NCI-H2107 treated with DMSO at 0.1 percent for 48 hours (cell line): ENCODE measurements around the gene ANKRD12.
"Not testable (repeated sequence)": the region's sequence is repeated elsewhere in the genome, so short reads cannot be mapped to it uniquely, and the experiment has no call there.

Source experiments
- DNase-seq: peaks from one replicate; lab custom pipeline; 2025; ENCODE audit not compliant: unreplicated experiment; lab: John Stamatoyannopoulos, UW

ANKRD12 gene

DNA sequence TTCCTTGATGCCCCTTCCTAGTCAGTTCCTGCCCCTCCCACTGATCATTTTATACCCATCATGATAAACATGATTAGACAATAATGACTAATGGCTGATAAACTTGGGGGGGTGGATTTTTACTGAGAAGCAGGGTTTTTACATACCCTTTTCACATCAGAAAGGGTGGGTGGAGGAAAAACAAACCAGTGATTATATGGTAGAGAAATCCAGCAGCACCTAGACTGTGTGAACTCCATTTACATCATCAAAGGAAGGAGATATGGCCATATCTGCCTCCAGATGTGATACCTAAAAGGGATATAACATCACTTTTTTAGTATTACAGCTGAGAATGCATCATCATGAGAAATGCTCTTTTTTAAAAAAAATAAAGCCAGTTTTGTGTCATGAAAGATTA is 89.9 kb downstream of the ANKRD12 start:
- DNase-seq: no peak

DNA sequence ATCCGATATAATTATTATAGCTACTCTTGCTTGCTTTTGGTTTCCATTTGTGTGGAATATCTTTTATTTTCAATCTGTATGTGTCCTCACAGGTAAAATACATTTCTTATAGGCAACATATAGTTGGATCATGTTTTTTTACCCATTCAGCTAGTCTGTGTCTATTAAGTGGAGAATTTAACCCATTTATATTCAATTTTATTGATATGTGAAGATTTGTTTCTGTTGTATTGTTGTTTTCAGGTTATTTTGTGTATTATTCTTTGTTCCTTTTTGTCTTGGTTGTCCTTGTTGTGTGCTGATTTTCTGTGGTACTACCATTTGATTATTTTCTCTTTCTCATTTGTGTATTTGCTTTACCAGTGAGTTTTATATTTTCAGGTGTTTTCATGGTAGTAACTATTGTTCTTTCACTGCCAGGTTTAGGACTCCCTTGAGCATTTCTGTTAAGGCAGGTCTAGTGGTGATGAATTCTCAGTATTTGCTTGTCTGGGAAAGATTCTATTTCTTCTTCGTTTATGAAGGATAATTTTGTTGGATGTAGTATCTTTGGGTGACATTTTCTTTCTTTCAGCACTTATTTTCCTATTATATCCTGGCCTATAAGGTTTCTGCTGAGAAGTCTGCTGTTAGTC is 95.4 kb downstream of the ANKRD12 start:
- DNase-seq: no peak

DNA sequence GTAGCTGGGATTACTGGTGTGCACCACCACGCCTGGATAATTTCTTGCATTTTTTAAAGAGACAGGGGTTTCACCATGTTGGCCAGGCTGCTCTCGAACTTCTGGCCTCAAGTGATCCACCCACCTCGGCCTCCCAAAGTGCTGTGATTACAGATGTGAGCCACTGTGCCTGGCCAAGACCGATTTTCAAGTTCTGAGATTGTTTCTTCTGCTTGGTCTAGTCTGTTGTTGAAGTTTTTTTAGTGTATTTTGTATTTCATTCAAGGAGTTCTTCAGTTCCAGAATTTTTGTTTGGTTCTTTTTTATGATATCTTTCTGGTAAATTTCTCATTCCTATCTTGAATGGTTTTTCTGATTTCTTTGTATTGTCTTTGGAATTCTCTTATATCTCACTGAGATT is 96.4 kb downstream of the ANKRD12 start:
- DNase-seq: no peak

DNA sequence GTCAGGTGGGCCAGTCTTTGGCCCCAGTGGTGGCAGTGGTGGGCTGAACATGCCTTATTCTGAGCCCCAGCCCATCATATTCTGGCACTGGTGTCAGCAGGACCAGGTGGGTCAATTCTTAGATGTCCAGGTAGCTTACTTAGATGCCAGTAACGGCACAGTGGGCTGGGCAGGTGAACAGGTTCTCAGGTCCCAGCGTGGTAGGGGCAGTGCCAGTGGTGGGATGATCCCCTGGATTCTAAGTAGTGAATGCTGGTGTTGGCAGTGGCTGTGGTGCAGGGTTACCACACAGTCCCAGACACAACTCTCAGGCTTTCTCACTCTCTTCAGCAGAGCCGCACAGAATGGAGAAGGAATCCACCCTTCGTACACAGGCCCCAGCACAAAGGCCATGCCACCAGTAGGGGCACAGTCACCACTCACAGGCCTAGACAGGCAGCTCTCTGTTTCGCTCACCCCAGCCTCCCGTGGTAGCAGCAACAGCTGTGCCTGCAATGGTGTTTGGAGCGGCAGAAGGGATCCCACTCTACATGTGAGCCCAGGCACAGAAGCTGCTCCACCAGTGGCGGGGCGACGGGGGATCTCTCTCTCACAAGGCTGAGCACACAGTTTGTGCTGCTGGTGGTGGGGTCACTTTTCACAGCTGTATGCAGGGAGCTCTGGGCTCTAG is 97.3 kb downstream of the ANKRD12 start:
- no peak for DNase-seq

DNA sequence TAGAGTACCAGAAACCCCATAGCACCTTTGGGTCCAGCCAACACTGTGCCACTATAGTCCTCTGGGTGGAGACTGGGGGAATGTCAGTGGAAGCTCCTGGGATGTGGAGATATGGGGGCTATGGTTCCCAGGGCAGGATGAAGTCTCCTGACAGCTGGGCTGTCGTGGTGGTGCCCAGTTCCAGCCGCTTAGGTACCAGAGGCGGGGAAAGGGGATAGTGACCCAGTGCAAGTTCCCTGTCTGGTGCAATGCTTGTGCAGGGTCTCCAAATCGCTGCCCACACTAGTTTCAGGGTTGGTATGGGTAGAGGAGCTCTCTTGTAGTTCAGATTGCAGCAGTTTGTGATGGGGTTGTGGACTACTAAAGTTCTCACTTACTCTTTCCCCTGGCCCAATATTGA is 97.9 kb downstream of the ANKRD12 start:
- no peak for DNase-seq

DNA sequence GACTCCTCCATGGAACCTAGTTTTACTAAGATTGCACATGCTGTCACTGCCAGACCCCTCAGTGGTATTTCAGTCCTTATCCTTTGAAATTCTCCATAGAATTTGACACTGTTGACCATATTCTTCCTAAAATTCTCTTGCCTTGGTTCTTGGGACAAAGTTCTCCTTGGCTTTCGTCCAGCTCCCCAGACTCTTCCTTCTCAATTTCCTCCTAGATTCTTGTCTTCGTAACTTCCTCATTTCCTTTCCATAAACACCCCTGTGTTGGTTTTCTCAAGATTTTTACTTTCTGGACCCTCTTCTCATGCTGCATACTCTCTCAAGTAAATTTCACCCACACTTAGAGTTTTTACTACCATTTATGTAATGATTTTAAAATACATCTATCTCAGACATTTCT is 101.4 kb downstream of the ANKRD12 start:
- DNase-seq: no peak

DNA sequence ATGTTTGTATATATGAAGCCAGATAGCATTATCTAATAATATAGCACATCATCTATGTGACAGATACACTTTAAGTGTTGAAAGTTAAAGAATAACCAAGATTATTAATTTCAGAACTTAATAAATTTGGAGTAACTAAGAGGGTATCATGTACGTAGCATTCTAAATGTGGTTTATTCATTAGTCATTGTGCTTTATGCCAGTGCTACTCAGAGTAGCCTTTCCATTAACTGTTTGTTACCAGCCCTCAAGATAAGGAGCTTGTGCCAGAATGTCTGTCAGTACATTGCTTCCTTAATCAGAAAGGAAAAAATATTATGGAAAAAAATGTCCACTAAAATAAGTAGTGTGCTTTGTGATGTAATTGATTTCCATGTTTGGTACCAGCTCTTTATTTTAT is 103.1 kb downstream of the ANKRD12 start:
- DNase-seq: no peak

DNA sequence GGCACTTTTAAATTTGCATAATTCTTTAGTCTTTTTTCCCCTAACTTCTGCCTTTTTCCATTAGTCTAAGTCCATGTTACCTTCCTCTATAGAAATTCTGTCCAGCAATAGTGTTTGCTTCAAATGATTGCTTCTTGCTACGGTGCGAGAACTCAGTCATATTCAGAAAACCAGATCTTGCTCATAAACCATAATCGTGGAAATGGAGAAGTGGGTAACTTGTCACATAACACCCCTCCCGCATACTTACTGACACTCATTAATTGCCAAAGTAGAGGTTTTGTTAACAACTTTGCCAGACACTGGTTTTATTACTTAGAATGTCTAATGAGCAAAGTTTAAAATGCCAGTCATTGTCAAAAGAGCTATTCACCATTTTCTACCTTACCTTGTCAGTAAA is 103.7 kb downstream of the ANKRD12 start:
- DNase-seq: no peak

DNA sequence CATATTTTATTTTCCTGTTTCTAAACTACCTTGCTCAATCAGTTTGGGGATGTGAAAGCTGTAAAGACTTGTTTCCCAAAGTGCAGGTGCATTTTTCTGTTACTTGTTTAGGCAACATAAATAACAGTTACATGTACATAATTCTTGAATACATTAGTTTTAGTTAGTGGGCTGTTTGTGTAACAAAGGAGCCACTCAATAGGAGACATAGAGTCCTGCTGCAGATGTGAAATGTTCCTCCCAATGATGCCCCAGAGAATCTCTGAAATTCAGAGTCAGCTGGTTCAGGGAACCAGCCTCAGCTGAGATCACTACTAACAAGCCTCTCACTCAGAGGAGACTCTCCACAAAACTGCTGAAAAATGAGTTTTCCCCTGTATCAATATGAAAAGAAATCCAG is 106.4 kb downstream of the ANKRD12 start:
- DNase-seq: no peak

DNA sequence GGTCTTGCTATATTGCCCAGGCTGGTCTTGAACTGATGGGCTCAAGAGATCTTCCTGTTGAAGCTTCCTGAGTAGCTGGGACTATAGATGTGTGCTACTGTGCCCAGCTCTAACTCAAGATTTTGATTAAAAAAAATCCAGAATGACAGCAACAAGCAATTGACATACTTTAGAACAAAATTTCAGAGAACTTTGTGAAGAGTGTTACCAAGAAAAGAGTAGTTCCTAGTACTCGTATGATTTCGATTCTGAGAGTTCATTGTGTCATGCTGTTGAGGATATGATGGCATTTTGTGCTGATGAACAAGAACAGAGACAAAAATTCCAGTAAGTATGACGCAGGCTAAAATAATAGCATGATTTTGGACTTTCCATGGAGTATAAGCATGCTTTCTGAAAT is 107.8 kb downstream of the ANKRD12 start:
- no peak for DNase-seq

DNA sequence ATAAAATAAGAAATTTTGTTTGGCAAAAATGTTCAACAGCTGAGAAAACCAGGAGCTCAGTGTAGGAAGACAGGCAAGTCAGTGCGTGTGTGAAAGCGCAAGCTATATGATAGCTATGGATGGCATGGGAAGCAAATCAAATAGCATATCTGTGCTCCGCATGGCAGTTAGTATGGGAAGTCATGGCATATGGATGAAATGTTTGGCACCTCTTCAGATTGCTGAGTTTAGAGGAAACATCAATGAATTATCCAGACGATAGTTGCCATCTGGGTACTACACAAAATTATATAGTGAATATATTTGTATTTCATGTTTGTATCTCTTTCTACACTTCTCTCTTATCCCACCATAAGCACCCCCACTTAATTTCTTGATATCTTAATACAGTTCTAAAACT is 112.1 kb downstream of the ANKRD12 start:
- no peak for DNase-seq

DNA sequence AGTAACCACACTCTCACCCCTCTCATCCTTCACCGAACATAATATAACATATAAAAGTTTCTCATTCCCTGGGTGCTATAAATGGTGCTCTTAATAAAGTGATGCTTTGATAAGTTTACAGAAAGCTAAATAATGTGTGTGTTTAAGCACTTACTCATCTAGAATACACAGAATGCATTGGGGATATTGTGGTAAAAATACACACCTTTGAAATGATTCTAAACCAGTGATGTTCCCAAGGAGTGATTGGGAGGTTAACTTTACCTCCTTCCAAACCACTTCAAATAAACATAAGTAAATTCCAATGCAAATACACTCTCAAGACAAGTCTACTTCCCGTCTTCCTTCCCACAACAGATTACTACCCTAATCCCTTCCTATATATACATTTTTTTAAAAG is 112.7 kb downstream of the ANKRD12 start:
- no peak for DNase-seq

DNA sequence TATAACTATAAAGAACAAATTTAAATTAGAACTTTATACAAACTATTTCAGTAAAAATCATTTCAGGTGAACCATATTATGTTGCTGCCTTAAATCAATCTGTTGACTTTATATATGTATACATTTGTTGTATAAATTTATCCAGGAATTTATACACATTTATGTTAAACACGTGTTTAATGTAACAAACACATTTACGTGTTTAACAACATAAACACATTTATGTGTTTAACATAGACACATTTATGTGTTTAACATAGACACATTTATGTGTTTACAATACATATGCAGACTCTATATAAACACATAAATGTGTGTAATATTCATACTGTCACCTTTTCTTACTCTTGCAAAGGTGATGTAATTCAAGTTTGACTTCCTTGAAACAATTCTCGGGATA is 122.6 kb downstream of the ANKRD12 start:
- DNase-seq: no peak

DNA sequence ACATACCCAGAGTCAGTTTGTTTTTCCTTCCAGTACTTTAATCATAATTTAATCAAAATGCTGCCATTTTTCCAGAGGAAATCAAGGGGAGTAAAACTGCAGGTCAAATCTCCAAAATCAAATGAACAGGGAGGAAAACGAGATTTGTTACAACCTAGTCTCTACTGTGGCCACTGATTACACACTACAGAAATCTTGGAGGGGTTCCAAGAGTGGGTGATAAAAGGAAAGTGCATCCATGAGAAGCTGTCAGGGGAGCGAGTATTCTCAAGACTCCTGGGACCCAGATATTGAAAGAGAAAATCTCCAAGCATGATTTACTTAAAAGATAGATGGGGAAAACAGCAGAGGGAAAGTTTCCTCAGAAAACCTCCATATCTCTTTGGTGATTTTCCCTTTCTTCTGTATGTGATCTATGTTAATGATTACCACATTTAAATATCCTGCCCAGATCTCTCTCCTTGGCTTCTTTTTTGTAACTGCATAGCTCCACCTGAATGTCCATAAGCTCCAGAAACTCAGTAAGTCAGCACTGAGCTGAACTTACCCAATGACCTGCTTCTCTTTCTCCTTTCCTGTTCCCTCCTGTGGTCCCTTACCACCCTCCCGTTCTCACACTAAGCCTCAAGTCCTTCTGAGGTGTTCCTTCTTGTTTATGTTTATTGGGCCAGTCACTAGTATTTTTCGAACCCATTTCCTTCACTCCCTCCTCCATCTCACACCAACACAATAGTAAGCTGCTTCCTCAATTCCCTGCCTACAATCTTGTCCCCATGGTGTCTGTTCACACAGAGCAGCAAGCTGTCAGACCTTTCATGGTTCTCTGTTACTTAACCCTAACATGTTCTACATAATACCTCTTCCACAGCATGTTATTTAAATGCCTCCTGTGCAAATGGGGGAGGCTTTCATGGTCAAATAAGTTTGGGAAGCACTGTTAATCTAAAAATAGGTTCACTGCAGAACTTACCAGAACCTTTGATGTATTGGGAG is 124.1 kb downstream of the ANKRD12 start:
- DNase-seq: no peak

DNA sequence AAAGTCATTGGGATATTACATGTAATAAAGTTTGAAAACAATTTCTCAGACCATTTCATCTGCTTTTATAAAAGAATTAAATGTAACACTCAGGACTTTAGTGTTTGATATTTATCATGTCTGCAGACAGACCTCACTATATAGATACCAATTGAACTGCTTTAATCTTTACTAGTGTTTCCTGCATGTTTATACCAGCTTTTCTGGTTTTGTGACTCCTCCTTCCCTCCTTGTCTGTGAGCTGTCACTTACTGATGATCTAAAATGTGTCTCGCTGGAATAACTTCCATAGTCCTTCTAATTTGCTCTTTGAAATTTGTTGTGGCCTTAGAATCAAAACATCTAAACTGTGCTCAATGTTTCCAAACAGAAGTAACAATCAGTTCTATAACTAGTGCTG is 126.7 kb downstream of the ANKRD12 start:
- DNase-seq: no peak

DNA sequence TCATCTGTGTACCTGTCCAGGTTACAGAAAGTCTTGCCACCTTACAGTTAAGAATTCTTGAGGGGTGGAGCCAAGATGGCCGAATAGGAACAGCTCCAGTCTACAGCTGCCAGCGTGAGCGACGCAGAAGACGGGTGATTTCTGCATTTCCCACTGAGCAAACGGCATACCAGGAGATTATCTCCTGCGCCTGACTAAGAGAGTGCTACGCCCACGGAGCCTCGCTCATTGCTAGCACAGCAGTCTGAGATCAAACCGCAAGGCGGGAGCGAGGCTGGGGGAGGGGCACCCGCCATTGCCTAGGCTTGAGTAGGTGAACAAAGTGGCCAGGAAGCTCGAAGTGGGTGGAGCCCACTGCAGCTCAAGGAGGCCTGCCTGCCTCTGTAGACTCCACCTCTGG is 128.2 kb downstream of the ANKRD12 start:
- not testable (repeated sequence) for DNase-seq

DNA sequence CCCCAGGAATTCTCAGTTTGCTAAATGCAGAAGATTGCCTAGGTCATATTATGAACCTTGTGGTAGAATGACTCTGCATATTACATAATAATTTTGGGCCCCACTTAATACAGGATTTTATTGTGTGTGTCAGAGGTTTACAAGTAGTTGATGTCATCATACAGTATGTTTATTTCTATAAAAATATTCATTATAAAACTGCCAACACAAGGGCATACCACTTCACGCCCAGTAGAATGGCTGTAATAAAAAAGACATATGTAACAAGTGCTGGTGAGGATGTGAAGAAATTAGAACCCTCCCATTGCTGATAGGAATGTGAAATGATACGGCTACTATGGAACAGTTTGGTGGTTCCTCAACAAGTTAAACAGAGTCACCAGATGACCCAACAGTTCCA is 136.6 kb downstream of the ANKRD12 start:
- DNase-seq: no peak

DNA sequence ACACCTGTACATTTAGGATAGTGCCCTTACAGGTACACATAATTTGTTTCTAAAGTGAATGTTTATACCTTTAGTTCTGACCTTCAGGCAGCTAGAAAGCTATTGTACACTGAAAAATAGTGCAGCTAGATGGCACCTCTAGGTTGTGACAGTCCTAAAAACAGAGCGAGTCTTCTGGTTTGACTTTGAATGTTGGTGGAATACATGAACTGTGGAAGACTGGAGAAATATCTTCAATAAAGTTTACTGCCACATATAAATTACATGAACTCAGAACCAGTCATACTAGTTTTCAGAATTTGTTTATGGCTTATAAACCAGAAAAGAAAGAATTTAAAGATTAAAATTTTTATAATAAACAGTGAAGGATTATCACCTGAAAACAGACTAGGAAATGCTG is 139.3 kb downstream of the ANKRD12 start:
- no peak for DNase-seq

DNA sequence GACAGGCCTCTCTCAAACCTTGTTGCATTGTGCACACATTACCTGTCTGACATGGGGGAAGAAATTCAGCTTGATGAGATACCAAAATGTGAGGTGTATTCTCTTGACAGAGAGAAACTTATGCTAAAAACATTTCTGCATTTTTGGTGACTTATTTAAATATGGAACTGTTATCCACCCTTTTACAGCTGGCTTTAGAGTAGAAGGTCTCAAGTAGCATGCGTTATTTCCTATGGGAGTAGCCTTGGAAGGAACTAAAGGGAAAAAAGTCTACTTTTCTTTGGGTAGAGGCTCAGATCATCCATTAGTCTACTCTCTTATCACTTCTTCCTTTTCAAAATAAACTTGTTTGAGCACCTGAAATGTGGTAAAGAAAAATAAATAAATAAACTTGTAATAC is 141.4 kb downstream of the ANKRD12 start:
- DNase-seq: no peak

DNA sequence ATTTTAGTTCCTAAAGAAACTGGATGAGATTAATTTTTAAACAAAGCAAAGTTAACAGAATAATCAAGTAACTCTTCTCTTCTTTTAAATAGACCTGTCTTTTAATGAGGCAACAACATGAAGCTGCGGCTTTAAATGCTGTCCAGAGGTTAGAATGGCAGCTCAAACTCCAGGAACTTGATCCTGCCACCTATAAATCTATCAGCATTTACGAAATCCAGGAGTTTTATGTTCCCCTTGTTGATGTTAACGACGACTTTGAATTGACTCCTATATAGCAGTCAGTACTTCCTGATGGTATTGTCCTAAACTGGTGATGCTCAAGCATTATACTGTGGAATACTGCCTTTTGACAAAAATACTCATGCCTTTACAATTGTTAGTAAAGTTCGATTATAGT is 144.3 kb downstream of the ANKRD12 start:
- no peak for DNase-seq

DNA sequence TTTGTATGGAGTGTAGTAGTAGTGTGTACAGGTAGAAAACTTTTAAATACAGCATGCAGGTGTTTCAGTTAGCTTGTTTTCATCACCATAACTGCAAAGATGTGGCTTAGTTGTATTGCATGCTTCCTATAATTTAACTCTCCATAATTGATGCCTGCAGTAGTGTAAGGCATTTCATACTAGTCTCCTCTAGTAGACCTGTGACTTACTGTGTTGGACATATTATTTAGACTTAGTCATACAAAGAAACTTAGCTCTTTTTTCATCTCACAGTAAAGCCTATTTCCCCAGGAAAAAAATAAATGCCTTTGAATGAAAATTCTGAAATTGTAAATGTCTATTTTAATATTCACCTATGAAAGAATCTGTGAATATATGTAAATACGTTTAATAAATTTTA is 145.2 kb downstream of the ANKRD12 start:
- DNase-seq: no peak

DNA sequence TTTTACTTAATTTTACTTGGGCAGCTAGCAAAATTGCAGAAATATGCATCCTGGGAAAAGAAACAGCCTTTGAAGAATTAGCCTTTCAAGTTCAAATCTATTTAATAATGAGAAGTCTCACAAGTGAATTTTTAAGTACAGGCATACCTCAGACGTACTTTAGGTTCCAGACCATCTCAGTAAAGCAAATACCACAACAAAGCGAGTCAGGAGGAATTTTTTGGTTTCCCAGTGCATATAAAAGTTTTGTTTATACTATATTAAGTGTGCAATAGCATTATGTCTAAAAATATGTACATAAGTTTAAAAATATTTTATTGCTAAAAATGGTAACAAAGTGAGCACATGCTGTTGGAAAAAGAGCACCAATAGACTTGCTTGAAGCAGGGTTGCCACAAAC is 147.2 kb downstream of the ANKRD12 start:
- DNase-seq: no peak
